ENCODE measurements around the gene IMPDH1. TPM values are rescaled to one million over a fixed set of nuclear protein-coding genes. Genes with fewer than 3 reads are reported as not detected.
"Not testable (repeated sequence)": the region's sequence is repeated elsewhere in the genome, so short reads cannot be mapped to it uniquely, and the experiment has no call there.

Gene IMPDH1
- total RNA-seq (2014; rRNA removed; shearing (Covaris generic)), result 46.7 and 56.6 TPM in 2 replicates

GRCh38 chr7:128409596-128410450 lies at the start of gene IMPDH1:
Gene IMPDH1 (minus strand): TSS chr7:128409982. CDS start chr7:128409901, 81 bp downstream.
- DNase-seq (ENCODE audit: low spot score), result peak; percentile 89

GRCh38 chr7:128459394-128459878 lies 49.7 kb upstream of the IMPDH1 start:
- peak; percentile 64 for DNase-seq (ENCODE audit: low spot score)

DNA sequence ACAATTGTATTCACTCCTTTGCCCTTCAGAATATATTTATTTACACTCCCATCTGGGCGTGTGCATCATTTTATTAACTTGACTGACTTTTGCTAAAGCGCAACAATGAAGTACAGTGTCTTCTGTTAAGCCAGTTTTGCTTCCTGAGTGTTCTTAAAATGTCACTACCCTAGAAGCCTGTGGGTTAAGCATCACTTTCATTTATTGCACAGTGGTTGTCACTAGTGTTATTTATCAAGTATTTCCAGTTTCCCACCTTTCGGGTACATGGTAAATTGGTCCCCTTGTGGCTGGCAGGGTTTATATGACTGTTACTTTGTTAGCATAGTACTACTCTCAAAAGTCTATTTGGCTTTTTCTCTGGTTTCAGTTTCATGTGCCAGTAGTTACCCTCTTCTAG lies 49.2 kb upstream of the IMPDH1 start:
- no peak for DNase-seq (ENCODE audit: low spot score)

DNA sequence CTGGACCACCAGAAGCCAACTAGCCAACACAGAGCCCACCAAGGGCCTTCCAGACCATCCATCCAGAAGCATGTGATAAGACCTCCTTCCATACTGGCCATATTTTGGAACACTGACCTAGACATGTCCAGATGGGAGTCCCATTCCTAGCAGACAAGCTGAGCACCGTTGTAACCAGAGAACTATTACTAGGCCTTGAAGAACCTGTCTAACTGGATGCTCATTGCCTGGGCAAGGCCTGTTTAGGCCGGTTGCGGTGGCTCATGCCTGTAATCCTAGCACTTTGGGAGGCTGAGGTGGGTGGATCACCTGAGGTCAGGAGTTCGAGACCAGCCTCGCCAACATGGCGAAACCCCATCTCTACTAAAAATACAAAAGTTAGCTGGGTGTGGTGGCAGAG lies 47.6 kb upstream of the IMPDH1 start:
- not testable (repeated sequence) for DNase-seq (ENCODE audit: low spot score)

GRCh38 chr7:128456255-128456725 lies 46.5 kb upstream of the IMPDH1 start:
- no peak for DNase-seq (ENCODE audit: low spot score)

- peak; percentile 90 for DNase-seq (ENCODE audit: low spot score)
Measured at GRCh38 chr7:128455543-128456254, 45.9 kb upstream of the IMPDH1 start, which contains the start of gene HILPDA. Gene HILPDA (plus strand): TSS chr7:128455878. CDS start chr7:128457269, 1,391 bp downstream.

GRCh38 chr7:128454808-128455542 lies 45.2 kb upstream of the IMPDH1 start:
- DNase-seq (ENCODE audit: low spot score), result no peak

DNA sequence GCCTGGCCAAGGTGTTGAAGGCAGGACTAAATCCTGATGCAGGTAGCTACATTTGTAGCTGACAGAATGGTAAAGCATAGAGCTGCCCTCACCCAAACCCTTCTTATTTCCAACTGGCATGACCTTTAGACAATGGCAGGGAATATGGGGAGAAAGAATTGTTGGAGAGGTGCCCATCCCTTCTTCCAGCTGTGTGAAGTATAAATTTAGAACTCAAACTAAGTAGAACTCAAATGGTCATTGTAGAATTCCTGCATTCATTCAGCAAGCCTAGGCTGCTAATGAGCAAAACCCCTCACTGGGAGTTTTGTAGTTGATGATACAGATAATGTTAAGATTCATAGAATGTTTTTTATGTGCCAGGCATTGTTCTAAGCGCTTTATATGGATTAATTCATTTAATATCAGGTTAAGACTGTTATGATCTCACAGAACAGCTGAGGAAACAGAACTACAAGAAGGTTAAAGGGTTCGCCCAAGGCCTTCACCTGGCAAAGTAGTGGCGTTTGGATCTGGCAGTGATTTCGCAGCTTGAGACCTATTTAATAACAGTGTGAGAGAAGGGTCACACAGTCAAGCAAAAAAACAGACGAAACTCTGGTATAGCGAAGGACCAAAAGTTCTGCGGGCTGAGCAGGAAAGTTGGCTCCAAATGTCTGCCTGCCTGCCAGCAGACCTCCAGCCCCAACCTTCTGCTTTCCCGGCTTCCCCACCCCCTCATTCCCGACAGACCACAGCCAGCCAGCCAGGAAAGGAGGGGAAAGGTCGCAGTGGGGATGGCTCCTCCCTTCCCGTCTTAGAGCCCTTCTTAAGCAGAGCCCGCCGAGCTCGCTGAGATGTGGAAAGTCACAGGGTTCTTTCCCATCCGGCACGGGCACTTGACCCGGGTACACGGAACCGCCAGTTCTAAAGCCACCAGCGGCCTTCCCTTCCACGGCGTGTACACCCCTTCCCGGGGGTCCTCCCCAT lies 44.3 kb upstream of the IMPDH1 start:
- no peak for DNase-seq (ENCODE audit: low spot score)

GRCh38 chr7:128452552-128452951 lies 42.8 kb upstream of the IMPDH1 start:
- no peak for DNase-seq (ENCODE audit: low spot score)

GRCh38 chr7:128450913-128451312 lies 41.1 kb upstream of the IMPDH1 start:
- no peak for DNase-seq (ENCODE audit: low spot score)

- DNase-seq (ENCODE audit: low spot score), result no peak
Measured at GRCh38 chr7:128450409-128450808, 40.6 kb upstream of the IMPDH1 start.

DNA sequence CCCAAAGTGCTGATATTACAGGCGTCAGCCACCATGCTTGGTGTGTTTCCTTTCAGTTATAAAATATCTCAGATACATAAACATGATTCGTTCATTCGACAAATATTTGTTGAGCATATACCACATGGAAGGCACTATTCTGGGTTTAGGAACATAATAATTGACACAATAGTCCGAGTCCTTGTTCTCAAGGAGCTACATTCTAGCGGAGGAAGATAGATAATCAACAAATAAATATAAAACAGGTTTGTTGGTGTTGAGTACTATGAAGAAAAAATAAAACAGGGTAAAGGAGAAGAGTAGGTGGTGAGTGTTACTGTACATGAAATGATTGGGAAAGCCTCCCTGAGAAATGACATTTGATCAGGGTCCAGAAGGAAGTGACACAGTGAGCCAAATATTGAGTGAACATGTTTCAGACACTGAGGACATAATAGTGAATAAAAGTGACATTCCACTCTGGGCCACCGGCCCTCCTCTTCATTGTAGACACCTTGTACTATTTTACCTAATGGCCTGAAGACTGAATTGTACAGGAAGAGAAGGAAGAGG lies 39.0 kb upstream of the IMPDH1 start:
- no peak for DNase-seq (ENCODE audit: low spot score)

GRCh38 chr7:128447941-128448564 lies 38.3 kb upstream of the IMPDH1 start:
- no peak for DNase-seq (ENCODE audit: low spot score)

DNA sequence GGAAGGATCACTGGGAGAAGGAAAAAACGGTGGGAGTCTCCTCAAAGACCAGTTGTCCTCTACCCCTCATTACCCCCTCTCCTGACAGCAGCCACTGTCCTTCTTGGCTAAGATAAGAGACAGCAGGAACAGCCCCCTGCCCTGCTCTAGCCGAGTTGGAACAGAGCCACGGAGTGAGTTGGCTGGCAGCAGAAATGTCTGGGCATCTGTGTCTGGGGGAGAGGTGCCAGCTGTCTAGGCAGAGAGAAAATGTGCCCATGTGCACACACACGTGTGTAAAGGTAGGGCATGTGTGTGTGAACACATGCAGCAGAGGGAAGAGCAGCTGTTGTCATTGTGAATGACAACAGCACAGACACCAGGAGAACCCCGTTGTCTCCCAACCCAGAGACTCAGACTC lies 36.5 kb upstream of the IMPDH1 start:
- DNase-seq (ENCODE audit: low spot score), result no peak

DNA sequence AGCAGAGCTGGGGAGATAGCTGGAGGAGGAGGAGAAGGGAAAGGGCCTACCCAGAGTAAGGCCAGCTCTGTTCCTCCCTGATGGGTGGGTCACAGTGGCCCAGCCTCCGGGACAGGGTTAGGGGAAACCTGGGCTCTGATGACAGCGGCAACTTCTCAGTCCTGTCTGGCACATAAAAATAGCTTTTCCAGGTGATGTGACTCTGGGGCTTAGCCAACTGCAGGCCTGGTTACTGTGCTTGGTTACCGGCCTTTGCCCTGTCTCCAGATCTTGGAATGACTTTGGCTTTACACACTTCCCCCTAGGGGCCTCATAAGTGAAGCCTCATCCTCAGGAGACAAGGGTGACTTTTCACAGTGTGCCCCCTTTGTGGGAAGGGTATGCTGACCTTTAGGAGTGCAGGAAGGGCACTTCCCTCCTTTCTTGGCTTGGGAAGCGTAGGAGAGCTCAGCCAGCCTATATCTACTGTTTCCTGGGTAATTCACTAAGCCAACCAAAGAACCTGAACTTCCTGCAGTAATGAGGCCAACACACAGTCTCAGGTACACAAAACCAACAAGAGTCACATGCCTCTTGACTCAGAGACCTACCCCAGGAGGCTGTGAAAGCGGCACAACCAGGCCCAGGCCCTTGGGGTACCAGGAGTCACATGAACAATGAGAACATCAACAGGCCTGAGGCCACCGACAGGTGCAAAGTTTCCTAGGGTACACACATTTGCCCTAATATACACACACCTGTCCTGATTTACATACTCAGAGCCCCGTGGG lies 34.2 kb upstream of the IMPDH1 start:
- DNase-seq (ENCODE audit: low spot score), result no peak

GRCh38 chr7:128442356-128442755 lies 32.6 kb upstream of the IMPDH1 start:
- DNase-seq (ENCODE audit: low spot score), result no peak

- DNase-seq (ENCODE audit: low spot score), result no peak
Measured at GRCh38 chr7:128437426-128438332, 27.9 kb upstream of the IMPDH1 start.

DNA sequence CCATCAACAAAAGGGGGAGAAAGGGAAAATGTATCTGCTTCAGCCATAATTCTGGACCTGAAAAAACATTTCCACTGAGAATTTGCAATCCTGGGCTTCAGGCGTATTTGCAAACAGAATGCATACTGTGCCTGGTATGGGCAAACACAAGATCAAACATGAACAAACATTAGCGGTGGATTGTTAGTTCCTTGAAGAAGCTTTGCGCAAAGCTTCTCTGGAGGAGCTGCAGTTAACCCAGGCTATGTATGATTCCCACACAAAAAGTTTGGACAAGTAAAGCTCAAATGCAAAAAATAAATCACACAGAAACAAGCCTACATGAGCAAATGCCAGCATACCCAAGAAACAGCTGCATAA lies 25.5 kb upstream of the IMPDH1 start:
- no peak for DNase-seq (ENCODE audit: low spot score)
